GM21723 (cell line): ENCODE measurements around the gene RETN.

Source experiments
- ATAC-seq: cut with Tn5 transposase; IDR thresholded peaks from one replicate; pipeline ENCODE4 v1.9.1; 2021; ENCODE audit warnings: mild to moderate bottlenecking, moderate library complexity; ENCODE audit not compliant: unreplicated experiment

Gene RETN

GRCh38 chr19:7705387-7706187, 36.7 kb downstream of the RETN start:
- ATAC-seq = peak; percentile 44

GRCh38 chr19:7706188-7706954, 37.5 kb downstream of the RETN start:
- ATAC-seq = no peak

DNA sequence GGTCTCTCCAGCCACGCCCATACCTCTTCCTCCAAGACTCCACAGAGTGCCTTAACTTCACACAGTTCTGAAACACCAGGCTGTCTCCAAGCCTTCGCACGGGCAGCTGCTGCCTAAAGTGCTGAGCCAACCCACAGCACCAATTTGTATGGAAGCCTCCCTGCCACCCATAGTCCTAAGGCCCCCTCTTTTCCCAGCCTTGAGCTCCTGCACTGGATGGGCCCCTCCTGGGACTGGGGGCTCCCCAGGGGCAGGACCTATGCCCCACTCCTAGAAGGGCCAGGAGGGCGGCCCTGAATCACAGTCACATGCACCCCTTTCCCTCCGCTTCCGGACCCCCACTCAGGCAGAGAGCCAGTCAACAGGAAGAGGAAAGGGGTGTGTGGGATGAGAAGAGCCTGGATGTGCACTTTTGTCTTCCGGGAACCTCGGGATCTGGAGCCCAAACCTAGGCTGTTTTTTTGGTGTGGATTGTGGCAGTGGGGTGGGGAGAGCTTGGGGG, 38.2 kb downstream of the RETN start:
- ATAC-seq = no peak

DNA sequence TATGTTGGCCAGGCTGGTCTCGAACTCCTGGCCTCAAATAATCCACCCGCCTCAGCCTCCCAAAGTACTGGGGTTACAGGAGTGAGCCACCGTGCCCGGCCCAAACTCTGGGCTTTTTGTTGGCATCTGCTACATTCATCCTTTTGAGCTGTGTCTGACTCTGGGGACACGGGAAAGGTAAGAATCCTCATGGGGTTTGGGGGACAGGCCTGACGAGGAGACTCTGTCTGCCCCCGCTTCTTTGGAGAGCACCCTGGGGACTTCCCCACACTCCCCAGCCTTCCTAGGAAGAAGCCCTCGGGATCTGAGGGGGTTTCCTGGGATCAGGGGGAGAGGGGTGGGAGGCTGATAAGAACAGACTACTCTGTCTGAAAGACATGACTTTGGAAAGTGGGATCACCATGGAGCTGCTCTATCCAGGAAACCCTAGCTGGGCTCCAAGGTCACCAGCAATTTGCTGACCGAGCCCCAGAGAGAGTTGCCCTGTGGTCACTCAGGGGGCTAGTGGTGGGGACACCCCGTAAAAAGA, 41.1 kb downstream of the RETN start:
- ATAC-seq = no peak

GRCh38 chr19:7710616-7711015, 41.8 kb downstream of the RETN start:
- no peak for ATAC-seq

DNA sequence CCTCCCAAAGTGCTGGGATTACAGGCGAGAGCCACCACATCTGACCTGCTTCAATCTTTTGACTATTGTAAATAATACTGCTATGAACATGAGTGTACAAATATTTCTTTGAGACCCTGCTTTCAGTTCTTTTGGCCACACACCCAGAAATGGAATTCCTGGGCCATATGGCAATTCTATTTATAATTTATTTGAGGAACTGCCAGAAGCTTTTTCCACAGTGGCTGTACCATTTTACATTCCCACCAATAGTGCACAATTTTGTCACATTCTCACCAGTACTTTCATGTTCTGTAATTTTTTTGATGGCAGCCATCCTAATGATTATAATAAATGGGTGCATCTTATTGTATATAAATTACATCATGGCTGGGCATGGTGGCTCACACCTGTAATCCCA, 46.8 kb downstream of the RETN start:
- ATAC-seq = no peak

DNA sequence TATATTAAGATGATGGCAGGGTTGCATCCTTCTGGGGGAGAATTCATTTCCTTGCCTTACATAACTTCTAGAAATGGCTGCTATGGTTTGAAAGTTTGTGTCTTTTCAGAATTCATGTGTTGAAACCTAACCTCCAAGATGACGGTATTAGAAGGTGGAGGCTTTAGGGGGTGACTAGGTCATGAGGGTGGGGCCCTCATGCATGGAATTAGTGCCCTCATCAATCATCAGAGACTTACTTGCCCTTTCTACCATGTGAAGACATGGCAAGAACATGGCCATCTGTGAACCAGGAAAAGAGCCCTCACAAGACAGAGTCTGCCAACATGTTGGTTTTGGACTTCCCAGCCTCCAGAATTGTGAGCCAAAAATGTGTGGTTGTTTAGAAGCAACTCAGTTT, 47.9 kb downstream of the RETN start:
- no peak for ATAC-seq

DNA sequence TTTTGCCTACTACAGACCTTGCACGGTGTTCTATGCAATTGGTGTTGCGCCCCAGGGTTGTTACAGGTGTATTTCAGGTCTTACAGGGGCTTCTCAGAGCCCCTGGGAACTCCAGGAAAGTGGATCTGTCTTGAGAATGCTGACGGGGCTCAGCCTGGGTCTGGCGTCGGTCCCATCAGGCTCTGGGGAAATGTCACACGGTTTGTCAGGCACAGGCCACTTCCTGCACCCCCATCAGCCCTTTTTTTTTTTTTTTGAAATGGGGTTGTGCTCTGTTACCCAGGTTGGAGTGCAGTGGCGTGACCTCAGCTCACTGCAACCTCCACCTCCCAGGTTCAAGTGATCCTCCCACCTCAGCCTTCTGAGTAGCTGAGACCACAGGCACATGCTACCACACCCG, 49.8 kb downstream of the RETN start:
- no peak for ATAC-seq
